Glutamatergic neuron (in vitro differentiated cells): ENCODE measurements around the gene ZNF77. TPM values are rescaled to one million over a fixed set of nuclear protein-coding genes. Genes with fewer than 3 reads are reported as not detected.

ENCODE experiments used
- DNase-seq: peaks from one replicate; pipeline ENCODE4 v3.0.0; 2022
- H3K27ac Mint-ChIP-seq: one replicate; pipeline ENCODE4 v1.8.0; 2020; ENCODE audit warnings: mild to moderate bottlenecking, mixed read lengths, inconsistent platforms; ENCODE audit not compliant: unreplicated experiment
- H3K27me3 Mint-ChIP-seq: one replicate; pipeline ENCODE4 v1.8.0; 2020; ENCODE audit warnings: mild to moderate bottlenecking, moderate library complexity, mixed read lengths, inconsistent platforms; ENCODE audit not compliant: unreplicated experiment
- H3K36me3 Mint-ChIP-seq: one replicate; pipeline ENCODE4 v1.8.0; 2020; ENCODE audit warnings: mild to moderate bottlenecking, mixed read lengths, inconsistent platforms; ENCODE audit not compliant: unreplicated experiment
- H3K4me1 Mint-ChIP-seq: one replicate; pipeline ENCODE4 v1.8.0; 2020; ENCODE audit warnings: mild to moderate bottlenecking, low read depth, mixed read lengths, inconsistent platforms; ENCODE audit not compliant: unreplicated experiment
- H3K4me3 Mint-ChIP-seq: one replicate; pipeline ENCODE4 v1.8.0; 2020; ENCODE audit warnings: mild to moderate bottlenecking, mixed read lengths, inconsistent platforms; ENCODE audit not compliant: unreplicated experiment
- H3K9me3 Mint-ChIP-seq: one replicate; pipeline ENCODE4 v1.8.0; 2020; ENCODE audit warnings: mild to moderate bottlenecking, moderate library complexity, mixed read lengths, inconsistent platforms; ENCODE audit not compliant: unreplicated experiment
- total RNA-seq: library from RNA; stranded (reverse); fragmentation: NEBNext Ultra II Directional; extraction: Animal tissue kit (Norgen Biotek cat#: 25700); gene quantifications from one replicate; pipeline ENCODE4 v1.2.1, GENCODE V29; 2021; ENCODE audit not compliant: unreplicated experiment
- TF ChIP-seq, protein P1 (sequence below): fragments of 200-600 bp; sonication (generic); IDR thresholded peaks from one replicate; pipeline ENCODE4 v1.5.0; 2021; ENCODE audit not compliant: partially characterized antibody, unreplicated experiment

ZNF77 gene
- total RNA-seq, 1 donor from 2014 or later, result 4.8 TPM

DNA sequence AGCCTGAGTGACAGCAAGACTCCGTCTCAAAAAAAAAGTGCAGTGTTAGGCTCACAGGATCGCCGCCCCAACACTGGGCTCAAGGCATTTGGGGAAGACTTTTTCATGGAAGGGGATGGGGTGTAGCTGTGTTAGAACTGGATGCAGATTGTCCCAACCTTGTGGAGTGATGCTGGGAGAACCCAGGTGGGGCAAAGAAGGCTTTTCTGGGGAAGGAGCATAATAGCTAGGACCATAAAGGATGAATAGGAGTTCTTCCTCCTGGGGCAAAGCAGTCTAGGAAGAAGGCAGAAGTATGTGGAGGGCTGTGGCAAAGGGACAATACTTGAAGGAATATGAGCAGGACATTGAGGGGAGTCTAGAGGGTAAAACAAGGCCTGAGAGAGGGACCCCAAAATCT, 43.8 kb upstream of the ZNF77 start:
- Mint-ChIP-seq H3K27me3 (peaks cover 14% of the 10 kb centered on the region), H3K4me3 (no peak overlapping the region), H3K27ac (no peak overlapping the region), H3K36me3 (no peaks in the 10 kb centered on the region), H3K9me3 (no peaks in the 10 kb centered on the region), H3K4me1 (peaks cover 5% of the 10 kb centered on the region)
- TF ChIP-seq, protein P1, sequence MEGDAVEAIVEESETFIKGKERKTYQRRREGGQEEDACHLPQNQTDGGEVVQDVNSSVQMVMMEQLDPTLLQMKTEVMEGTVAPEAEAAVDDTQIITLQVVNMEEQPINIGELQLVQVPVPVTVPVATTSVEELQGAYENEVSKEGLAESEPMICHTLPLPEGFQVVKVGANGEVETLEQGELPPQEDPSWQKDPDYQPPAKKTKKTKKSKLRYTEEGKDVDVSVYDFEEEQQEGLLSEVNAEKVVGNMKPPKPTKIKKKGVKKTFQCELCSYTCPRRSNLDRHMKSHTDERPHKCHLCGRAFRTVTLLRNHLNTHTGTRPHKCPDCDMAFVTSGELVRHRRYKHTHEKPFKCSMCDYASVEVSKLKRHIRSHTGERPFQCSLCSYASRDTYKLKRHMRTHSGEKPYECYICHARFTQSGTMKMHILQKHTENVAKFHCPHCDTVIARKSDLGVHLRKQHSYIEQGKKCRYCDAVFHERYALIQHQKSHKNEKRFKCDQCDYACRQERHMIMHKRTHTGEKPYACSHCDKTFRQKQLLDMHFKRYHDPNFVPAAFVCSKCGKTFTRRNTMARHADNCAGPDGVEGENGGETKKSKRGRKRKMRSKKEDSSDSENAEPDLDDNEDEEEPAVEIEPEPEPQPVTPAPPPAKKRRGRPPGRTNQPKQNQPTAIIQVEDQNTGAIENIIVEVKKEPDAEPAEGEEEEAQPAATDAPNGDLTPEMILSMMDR, result no peak
- no peak for DNase-seq

DNA sequence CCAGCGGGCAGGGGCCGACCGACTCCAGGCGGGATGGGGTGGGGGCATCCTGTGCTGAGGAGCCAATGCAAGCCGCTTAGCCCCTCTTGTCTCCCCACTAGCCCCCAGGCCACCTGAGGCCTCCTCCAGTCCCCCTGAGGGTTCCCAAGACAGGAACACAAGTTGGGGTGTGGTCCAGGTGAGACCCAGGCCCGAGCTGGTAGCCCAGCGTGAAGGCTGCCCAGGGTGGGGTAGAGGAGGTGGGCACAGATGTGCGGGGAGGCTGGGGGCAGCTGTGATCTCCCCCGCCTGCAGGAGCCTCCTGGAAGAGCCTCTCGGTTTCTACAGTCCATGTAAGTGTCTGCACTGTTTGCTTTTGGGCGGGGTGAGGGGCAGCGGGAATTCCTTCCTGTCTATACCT, 43.0 kb upstream of the ZNF77 start:
- Mint-ChIP-seq H3K9me3 (peaks cover 3% of the 10 kb centered on the region), H3K27ac (no peak overlapping the region), H3K36me3 (no peaks in the 10 kb centered on the region), H3K27me3 (peaks cover 14% of the 10 kb centered on the region), H3K4me3 (no peak overlapping the region), H3K4me1 (peaks cover 11% of the 10 kb centered on the region)
- TF ChIP-seq, protein P1, result no peak
- no peak for DNase-seq

DNA sequence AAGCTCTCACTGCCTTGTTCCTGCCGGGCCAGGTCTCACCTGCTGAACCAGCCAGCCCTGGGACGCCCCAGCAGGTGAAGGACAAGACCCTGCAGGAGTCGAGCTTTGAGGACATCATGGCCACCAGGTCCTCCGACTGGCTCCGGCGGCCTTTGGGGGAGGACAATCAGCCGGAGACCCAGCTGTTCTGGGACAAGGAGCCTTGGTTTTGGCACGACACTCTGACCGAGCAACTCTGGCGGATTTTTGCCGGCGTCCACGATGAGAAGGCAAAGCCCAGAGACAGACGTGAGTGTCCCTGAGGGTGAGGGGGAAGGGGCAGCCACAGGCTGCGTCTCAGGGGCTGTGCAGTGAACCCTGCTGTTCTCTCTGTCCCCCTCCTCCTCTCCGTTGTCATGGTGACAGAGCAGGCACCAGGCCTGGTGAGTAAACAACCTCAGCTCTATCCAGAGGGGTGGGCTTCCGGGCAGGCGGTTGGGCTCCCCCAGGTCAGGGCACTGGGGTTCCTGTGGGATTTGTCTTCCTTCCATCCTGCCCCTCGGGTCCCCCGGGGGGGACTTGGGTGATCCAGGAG, 42.3 kb upstream of the ZNF77 start:
- peaks cover 3% of the 10 kb centered on the region for H3K9me3 Mint-ChIP-seq
- H3K27me3 Mint-ChIP-seq, result peaks cover 12% of the 10 kb centered on the region

DNA sequence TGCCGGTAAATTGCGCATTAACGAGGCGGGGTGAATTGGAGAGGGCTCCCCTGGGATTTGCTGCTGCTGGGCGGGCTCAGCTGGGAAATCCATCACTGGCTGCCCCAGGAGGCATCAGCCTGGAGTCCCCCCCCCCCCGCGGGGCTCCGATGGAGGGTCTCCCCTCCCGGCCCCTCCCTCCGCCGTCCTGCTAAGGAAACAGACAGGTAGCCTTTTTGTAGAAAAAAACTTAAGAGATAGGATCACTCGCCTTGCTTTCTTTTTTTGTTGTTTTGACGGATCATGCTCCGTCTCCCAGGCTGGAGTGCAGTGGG, 39.4 kb upstream of the ZNF77 start:
- TF ChIP-seq, protein P1, result no peak
- Mint-ChIP-seq H3K36me3 (no peaks in the 10 kb centered on the region), H3K9me3 (peaks cover 5% of the 10 kb centered on the region), H3K4me3 (no peak overlapping the region), H3K4me1 (peaks cover 13% of the 10 kb centered on the region), H3K27me3 (peaks cover 18% of the 10 kb centered on the region), H3K27ac (no peak overlapping the region)
- DNase-seq, result no peak

More for the DNA sequence above, 42.3 kb upstream of the ZNF77 start:
- H3K4me1 Mint-ChIP-seq, result peaks cover 11% of the 10 kb centered on the region
- H3K27ac Mint-ChIP-seq, result peak overlapping the region; percentile 33
- peak; percentile 58 for DNase-seq
- H3K4me3 Mint-ChIP-seq, result peak overlapping the region; percentile 75
- TF ChIP-seq, protein P1, result no peak
- H3K36me3 Mint-ChIP-seq, result no peaks in the 10 kb centered on the region

DNA sequence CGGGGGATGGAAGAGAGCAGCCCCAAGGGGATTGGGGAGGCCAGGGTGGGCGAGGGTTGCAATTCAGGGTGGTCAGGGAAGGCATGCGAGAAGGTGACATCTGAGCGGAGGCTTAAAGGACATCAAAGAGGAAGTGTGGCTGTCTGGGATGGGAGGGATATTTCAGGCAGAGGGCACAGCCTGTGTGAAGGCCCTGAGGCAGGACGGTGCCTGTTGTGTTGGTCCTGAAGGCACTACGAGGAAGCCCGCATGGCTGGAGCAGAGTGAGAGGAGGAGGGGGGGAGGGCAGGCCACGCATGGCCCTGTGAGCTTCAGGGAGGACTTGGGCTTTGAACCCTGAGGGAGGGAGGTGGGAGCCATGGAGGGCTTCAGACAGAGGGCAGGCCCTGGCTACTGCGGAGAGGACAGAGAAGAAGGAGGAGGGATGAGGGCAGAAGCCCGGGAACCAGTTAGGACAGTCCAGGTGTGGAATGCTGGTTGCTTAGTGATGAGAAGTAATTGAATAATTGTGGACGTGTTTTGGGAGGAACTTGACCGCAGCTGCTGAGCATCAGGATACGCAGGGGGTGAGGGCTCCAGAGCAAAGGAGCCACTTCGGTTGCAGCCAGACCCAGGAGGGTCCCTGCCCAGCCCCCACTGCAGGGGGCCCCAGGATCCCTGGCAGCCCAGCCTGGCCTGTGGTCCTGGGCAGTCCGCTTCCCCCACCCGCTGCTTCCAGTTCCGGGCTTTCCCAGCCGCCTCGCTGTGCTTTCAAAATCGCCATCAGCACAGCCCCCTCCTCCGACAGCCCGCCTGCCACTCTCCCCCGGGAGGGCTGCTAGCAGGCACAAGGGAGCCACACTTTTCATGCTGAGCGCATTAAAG, 38.8 kb upstream of the ZNF77 start:
- Mint-ChIP-seq H3K27me3 (peaks cover 16% of the 10 kb centered on the region), H3K4me1 (peaks cover 13% of the 10 kb centered on the region), H3K27ac (no peak overlapping the region), H3K4me3 (no peak overlapping the region), H3K9me3 (peaks cover 6% of the 10 kb centered on the region), H3K36me3 (no peaks in the 10 kb centered on the region)
- peak; percentile 94 for DNase-seq
- TF ChIP-seq, protein P1, result no peak
